Endodermal cell (in vitro differentiated cells): ENCODE data around the gene WASF3. TPM values are rescaled to one million over a fixed set of nuclear protein-coding genes. Genes with fewer than 3 reads are reported as not detected.

Experiments used
- DNase-seq: peaks from one replicate; pipeline ENCODE4 v3.0.0-alpha.2; 2017
- H3K27ac ChIP-seq: 2 replicates; pipeline ENCODE4 v1.5.1; 2013; ENCODE audit warnings: mild to moderate bottlenecking, low read depth, low read length, moderate library complexity
- H3K27me3 ChIP-seq: 2 replicates; pipeline ENCODE4 v1.6.1; 2013; ENCODE audit warnings: mild to moderate bottlenecking, low read length, moderate library complexity; ENCODE audit not compliant: insufficient read depth, control insufficient read depth, poor library complexity, severe bottlenecking
- H3K36me3 ChIP-seq: 2 replicates; pipeline ENCODE4 v1.7.0; 2013; ENCODE audit warnings: mild to moderate bottlenecking, low read length, moderate library complexity; ENCODE audit not compliant: control insufficient read depth, insufficient read depth
- H3K4me1 ChIP-seq: one replicate; pipeline ENCODE4 v1.7.0; 2013; ENCODE audit warnings: low read length; ENCODE audit not compliant: control insufficient read depth, insufficient read depth
- H3K4me3 ChIP-seq: 2 replicates; pipeline ENCODE4 v1.5.1; 2013; ENCODE audit warnings: mild to moderate bottlenecking, low read length, moderate library complexity
- H3K9ac ChIP-seq: 2 replicates; pipeline ENCODE4 v1.6.1; 2013; ENCODE audit warnings: mild to moderate bottlenecking, low read length, moderate library complexity; ENCODE audit not compliant: poor library complexity, severe bottlenecking; ENCODE audit errors: extremely low read depth
- H3K9me3 ChIP-seq: 2 replicates; pipeline ENCODE4 v1.6.1; 2013; ENCODE audit warnings: mild to moderate bottlenecking, low read length, moderate library complexity; ENCODE audit not compliant: control insufficient read depth
- H3K27ac Mint-ChIP-seq: 2 replicates; pipeline ENCODE4 v1.8.0; 2020; ENCODE audit warnings: mixed read lengths
- H3K27me3 Mint-ChIP-seq: 2 replicates; pipeline ENCODE4 v1.8.0; 2021; ENCODE audit warnings: mild to moderate bottlenecking, mixed read lengths; ENCODE audit not compliant: insufficient read depth
- H3K36me3 Mint-ChIP-seq: 2 replicates; pipeline ENCODE4 v1.8.0; 2020; ENCODE audit warnings: low read depth, mixed read lengths
- H3K4me1 Mint-ChIP-seq: 2 replicates; pipeline ENCODE4 v1.8.0; 2020; ENCODE audit warnings: mixed read lengths
- H3K4me3 Mint-ChIP-seq: 2 replicates; pipeline ENCODE4 v1.8.0; 2020; ENCODE audit warnings: mild to moderate bottlenecking, moderate library complexity, mixed read lengths
- H3K9me3 Mint-ChIP-seq: 2 replicates; pipeline ENCODE4 v1.8.0; 2020; ENCODE audit warnings: mild to moderate bottlenecking, mixed read lengths
- CTCF ChIP-seq: fragments of 200-600 bp; sonication (generic); conservative IDR thresholded peaks from 2 replicates; pipeline ENCODE4 v1.5.0; 2021; ENCODE audit warnings: antibody characterized with exemption, mild to moderate bottlenecking
- WGBS, 2 experiments: methylation state at CpG; one replicate each; pipeline versions ENCODE4 v1.1.5 to v1.1.7; 2013; ENCODE audit warnings: missing lambda C conversion rate in 2 of 2, mixed read lengths in 1 of 2; ENCODE audit not compliant: insufficient coverage in 1 of 2, insufficient read length in 1 of 2; 5-methylcytosine and 5-hydroxymethylcytosine counted together
- total RNA-seq, 2 donors: library from RNA; stranded (reverse); fragmentation: NEBNext Ultra II Directional in 1 of 2; extraction: Animal tissue kit (Norgen Biotek cat#: 25700) in 1 of 2; gene quantifications; 2 replicates in 1 of 2; 3 replicates in 1 of 2; pipeline ENCODE4 v1.2.1, GENCODE V29; 2021

Gene WASF3
- total RNA-seq, 2 donors from 2014 or later, result 20.5 to 32.6 TPM

- H3K27ac Mint-ChIP-seq, result no peak overlapping the region
- Histone ChIP-seq H3K9ac (no peak overlapping the region), H3K36me3 (peaks cover 26% of the 10 kb centered on the region), H3K27me3 (no peaks in the 10 kb centered on the region), H3K27ac (no peak overlapping the region), H3K4me3 (no peak overlapping the region), H3K4me1 (no peaks in the 10 kb centered on the region), H3K9me3 (no peaks in the 10 kb centered on the region)
- no peak for TF ChIP-seq CTCF
- no peaks in the 10 kb centered on the region for H3K9me3 Mint-ChIP-seq
- DNase-seq, result no peak
- no peaks in the 10 kb centered on the region for H3K27me3 Mint-ChIP-seq
- H3K36me3 Mint-ChIP-seq, result peaks cover 46% of the 10 kb centered on the region
- WGBS, 2 experiments, result 87 to 100% methylated on average over 1 to 2 of the region's 2 CpGs
- H3K4me3 Mint-ChIP-seq, result no peak overlapping the region
- H3K4me1 Mint-ChIP-seq, result no peaks in the 10 kb centered on the region
These were observed 128.8 kb downstream of the WASF3 start for GRCh38 chr13:26686285-26686684.

GRCh38 chr13:26688286-26688685 lies 130.8 kb downstream of the WASF3 start:
- no peak for TF ChIP-seq CTCF
- H3K27me3 ChIP-seq, result no peaks in the 10 kb centered on the region
- peaks cover 19% of the 10 kb centered on the region for H3K36me3 ChIP-seq
- H3K9me3 ChIP-seq, result no peaks in the 10 kb centered on the region
- Mint-ChIP-seq H3K4me3 (no peak overlapping the region), H3K9me3 (no peaks in the 10 kb centered on the region), H3K36me3 (peaks cover 33% of the 10 kb centered on the region), H3K4me1 (no peaks in the 10 kb centered on the region), H3K27me3 (no peaks in the 10 kb centered on the region), H3K27ac (no peak overlapping the region)
- no peak overlapping the region for H3K9ac ChIP-seq
- no peaks in the 10 kb centered on the region for H3K4me1 ChIP-seq
- DNase-seq, result no peak
- no peak overlapping the region for H3K27ac ChIP-seq
- H3K4me3 ChIP-seq, result no peak overlapping the region
- WGBS, 2 experiments, result 93 to 96% methylated on average over 5 to 8 of the region's 8 CpGs

- Histone ChIP-seq H3K4me1 (no peaks in the 10 kb centered on the region), H3K36me3 (peaks cover 15% of the 10 kb centered on the region), H3K27me3 (no peaks in the 10 kb centered on the region), H3K9ac (no peak overlapping the region), H3K27ac (no peak overlapping the region), H3K9me3 (no peaks in the 10 kb centered on the region), H3K4me3 (no peak overlapping the region)
- peaks cover 30% of the 10 kb centered on the region for H3K36me3 Mint-ChIP-seq
- no peak for DNase-seq
- no peaks in the 10 kb centered on the region for H3K9me3 Mint-ChIP-seq
- H3K27me3 Mint-ChIP-seq, result no peaks in the 10 kb centered on the region
- H3K27ac Mint-ChIP-seq, result no peak overlapping the region
- no peak overlapping the region for H3K4me3 Mint-ChIP-seq
- TF ChIP-seq CTCF, result no peak
- 80 to 86% methylated on average over 1 to 2 of the region's 4 CpGs for WGBS, 2 experiments
- no peaks in the 10 kb centered on the region for H3K4me1 Mint-ChIP-seq
These were observed 131.5 kb downstream of the WASF3 start for GRCh38 chr13:26688980-26689379.
